Endothelial cell of umbilical vein (primary cell): ENCODE results near the gene PTPN2. TPM values are rescaled to one million over a fixed set of nuclear protein-coding genes. Genes with fewer than 3 reads are reported as not detected.

Source experiments
- BruUV-seq: library from RNA; stranded (reverse); fragments of 400-500 nt; replicated peaks from 2 replicates; lab custom pipeline; 2021; lab: Mats Ljungman, UMichigan
- CTCF ChIA-PET: fragments of 300-600, 350-600 bp; sonication (Branson Sonifier 250); formaldehyde crosslinking; loops from one replicate; lab custom pipeline; 2021; ENCODE audit warnings: antibody characterized with exemption, inconsistent platforms; lab: Charles Lee
- POLR2A ChIA-PET: fragments of 300-600, 350-600 bp; sonication (Branson Sonifier 250); formaldehyde crosslinking; loops from one replicate; lab custom pipeline; 2021; ENCODE audit warnings: antibody characterized with exemption, inconsistent platforms; lab: Charles Lee
- DNase-seq: peaks from one replicate; pipeline ENCODE4 v3.0.0-alpha.2; 2011; ENCODE audit warnings: low read depth, low spot score
- FAIRE-seq: peaks from 2 replicates; lab custom pipeline; 2011; peaks lifted over from hg19 to GRCh38; lab: Jason Lieb, UNC
- H2AFZ ChIP-seq: 2 replicates; pipeline ENCODE4 v1.6.0; 2012; ENCODE audit warnings: low read depth, low read length, control low read depth, inconsistent platforms
- H3K27ac ChIP-seq: 2 replicates; pipeline ENCODE4 v1.5.1; 2011; ENCODE audit warnings: low read depth, mild to moderate bottlenecking, control low read depth, low read length, moderate library complexity; ENCODE audit not compliant: insufficient read depth
- H3K27me3 ChIP-seq, 2 experiments: 2 replicates each; pipeline versions ENCODE4 v1.6.0 to v1.6.1; 2011; ENCODE audit warnings: low read length in 2 of 2, mixed read lengths in 1 of 2; ENCODE audit not compliant: control insufficient read depth in 2 of 2, insufficient read depth in 2 of 2
- H3K36me3 ChIP-seq, 2 experiments: 2 replicates in 1 of 2; 3 replicates in 1 of 2; pipeline ENCODE4 v1.5.1; 2011; ENCODE audit warnings: low read length in 2 of 2, mild to moderate bottlenecking in 1 of 2, moderate library complexity in 1 of 2; ENCODE audit not compliant: control insufficient read depth in 2 of 2, insufficient read depth in 2 of 2; ENCODE audit errors: extremely low read depth in 1 of 2
- H3K4me1 ChIP-seq: 3 replicates; pipeline ENCODE4 v1.5.1; 2011; ENCODE audit warnings: mild to moderate bottlenecking, low read length; ENCODE audit not compliant: control insufficient read depth, insufficient read depth; ENCODE audit errors: extremely low read depth
- H3K4me2 ChIP-seq: 2 replicates; pipeline ENCODE4 v1.6.1; 2011; ENCODE audit warnings: low read length, control low read depth, mixed read lengths; ENCODE audit not compliant: insufficient read depth
- H3K4me3 ChIP-seq, 3 experiments: fragments of 200-600 bp in 1 of 3; sonication (generic), shearing (Covaris generic) in 1 of 3; replicated peaks in 1 of 3; 2 replicates each; pipeline ENCODE4 v1.5.1; 2011 to 2016; ENCODE audit warnings: control low read depth in 3 of 3, low read length in 3 of 3, mild to moderate bottlenecking in 2 of 3, inconsistent platforms in 1 of 3, low read depth in 1 of 3, moderate library complexity in 1 of 3; ENCODE audit not compliant: insufficient read depth in 1 of 3
- H3K79me2 ChIP-seq: 2 replicates; pipeline ENCODE4 v1.6.0; 2012; ENCODE audit warnings: low read length, inconsistent platforms; ENCODE audit not compliant: control insufficient read depth, insufficient read depth
- H3K9ac ChIP-seq: replicated peaks from 2 replicates; pipeline ENCODE3; 2011; ENCODE audit warnings: low read length, control low read depth; ENCODE audit not compliant: insufficient read depth; ENCODE audit errors: extremely low read depth
- H3K9me1 ChIP-seq: replicated peaks from 3 replicates; pipeline ENCODE4 v1.6.0; 2011; ENCODE audit warnings: mild to moderate bottlenecking, low read length; ENCODE audit not compliant: control insufficient read depth, insufficient read depth; ENCODE audit errors: extremely low read depth
- H3K9me3 ChIP-seq: replicated peaks from 2 replicates; pipeline ENCODE4 v1.5.1; 2012; ENCODE audit warnings: low read length, inconsistent platforms; ENCODE audit not compliant: control insufficient read depth, insufficient read depth
- H4K20me1 ChIP-seq: replicated peaks from 2 replicates; pipeline ENCODE3; 2011; ENCODE audit warnings: mild to moderate bottlenecking, low read length; ENCODE audit not compliant: control insufficient read depth, insufficient read depth; ENCODE audit errors: extremely low read depth
- FOS ChIP-seq: IDR thresholded peaks from 2 replicates; pipeline ENCODE4 v1.6.1; 2011; ENCODE audit warnings: mild to moderate bottlenecking, low read length, moderate library complexity, borderline replicate concordance; ENCODE audit not compliant: insufficient read depth
- GATA2 ChIP-seq: IDR thresholded peaks from 2 replicates; pipeline ENCODE4 v1.7.0; 2011; ENCODE audit warnings: low read depth, mild to moderate bottlenecking, moderate library complexity, mixed read lengths, low read length; ENCODE audit not compliant: insufficient read length, insufficient read depth
- MYC ChIP-seq: IDR thresholded peaks from one replicate; pipeline ENCODE4 v1.6.1; 2011; ENCODE audit warnings: mild to moderate bottlenecking, low read depth, low read length
- POLR2A ChIP-seq: IDR thresholded peaks from 2 replicates; pipeline ENCODE4 v1.6.1; 2012; ENCODE audit warnings: low read depth, mild to moderate bottlenecking, control low read depth, low read length
- POLR2AphosphoS5 ChIP-seq: IDR thresholded peaks from 2 replicates; pipeline ENCODE4 v1.6.1; 2012; ENCODE audit warnings: low read depth, mild to moderate bottlenecking, control low read depth, low read length, moderate library complexity; ENCODE audit not compliant: insufficient read depth
- dilution Hi-C: fragments of 300-500 bp; cut with MboI; formaldehyde crosslinking; loops from one replicate; pipeline ENCODE4 v1.15.0; 2019; ENCODE audit warnings: low sequenced_read_pairs; ENCODE audit not compliant: extremely low pct_ligation_motif_present
- intact Hi-C: fragments of 100-400 bp; cut with micrococcal nuclease; formaldehyde crosslinking; loops from one replicate; pipeline ENCODE4 v1.10.0; 2022
- polyA plus RNA-seq, 4 experiments: library from polyadenylated mRNA; depleted of rRNA in 3 of 4; stranded (reverse) in 3 of 4; unstranded in 1 of 4; fragments of >200 nt; gene quantifications; 2 replicates each; pipeline versions ENCODE4 v1.2.1 to v1.2.3, GENCODE V29; 2011 to 2012; ENCODE audit warnings: missing spikeins in 1 of 4
- total RNA-seq: library from RNA; stranded (reverse); gene quantifications from 2 replicates; pipeline ENCODE4 v1.2.3, GENCODE V29; 2021
- TF ChIP-seq, protein P1 (sequence below): IDR thresholded peaks from 2 replicates; pipeline ENCODE4 v1.6.1; 2011; ENCODE audit not compliant: insufficient read depth, insufficient read length
- TF ChIP-seq, protein P2 (sequence below), 2 donors: IDR thresholded peaks; 1 replicate in 1 of 2; 2 replicates in 1 of 2; pipeline ENCODE4 v1.5.1; 2011; ENCODE audit warnings: low read length in 2 of 2, mild to moderate bottlenecking in 2 of 2, moderate library complexity in 2 of 2, control low read depth in 1 of 2, inconsistent platforms in 1 of 2, low read depth in 1 of 2; ENCODE audit not compliant: insufficient read depth in 1 of 2; ENCODE audit errors: extremely low read depth in 1 of 2

Gene PTPN2
- total and polyA plus RNA-seq, 2 donors (not counting 3 experiments of a cell fraction or from before 2014, with no cell fraction given): 8.2 to 20.9 TPM

DNA sequence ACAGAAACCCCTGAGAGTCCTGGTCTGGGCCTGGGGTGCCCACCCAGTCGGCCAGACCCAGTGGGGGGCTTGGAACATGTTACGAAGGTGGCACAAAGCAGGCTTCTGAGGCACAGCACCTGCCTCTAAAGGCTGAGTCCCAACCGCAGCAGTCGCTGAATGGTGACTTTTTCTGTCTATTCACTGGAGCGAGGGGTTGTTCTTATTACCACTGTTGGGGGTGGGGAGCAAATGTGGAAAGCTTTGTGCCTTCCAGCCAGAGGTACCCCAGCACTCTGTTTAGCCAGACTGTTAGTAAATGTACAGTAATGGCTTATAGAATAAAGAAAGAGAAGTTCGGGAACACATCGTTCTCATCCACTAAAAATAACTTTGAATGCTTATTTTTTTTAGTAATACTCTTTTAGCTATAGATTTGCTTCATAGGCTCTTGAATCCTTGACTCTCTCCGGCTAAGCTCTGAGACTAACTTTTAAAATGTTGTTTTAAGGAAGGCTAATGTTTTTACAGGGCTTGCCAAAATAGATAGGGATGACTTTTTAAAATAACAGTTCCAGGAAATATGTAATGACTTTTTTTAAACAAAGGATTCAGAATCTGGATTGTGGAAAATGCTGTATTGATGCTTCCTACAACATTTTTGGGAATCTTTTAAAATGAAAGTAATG, 23.4 kb upstream of the PTPN2 start:
- CTCF ChIA-PET: interaction anchor here (1.0 to 2.3 kb wide), 6 partner anchors 8 to 178 kb away, joined by 3 to 9 read pairs (median 6); no protein-coding TSS in a partner anchor

More for the DNA sequence above, 23.4 kb upstream of the PTPN2 start:
- no peaks in the 10 kb centered on the region for H3K36me3 ChIP-seq
- FAIRE-seq (peak; percentile 84), DNase-seq (peak; percentile 61)
- H3K4me3 ChIP-seq: no peak overlapping the region
- no peaks in the 10 kb centered on the region for H3K9me1 ChIP-seq
- peak overlapping the region; percentile 74 for H3K4me2 ChIP-seq
- H3K79me2 ChIP-seq: no peaks in the 10 kb centered on the region
- POLR2A ChIA-PET: interaction anchor here (1.8 kb wide), 1 partner anchor 24 kb away, joined by 11 read pairs; the partner anchor contains the start of gene PTPN2
- H3K27ac ChIP-seq: no peak overlapping the region
- peaks cover 19 to 42% of the 10 kb centered on the region in 2 experiments for H3K27me3 ChIP-seq
- TF ChIP-seq, protein P1, sequence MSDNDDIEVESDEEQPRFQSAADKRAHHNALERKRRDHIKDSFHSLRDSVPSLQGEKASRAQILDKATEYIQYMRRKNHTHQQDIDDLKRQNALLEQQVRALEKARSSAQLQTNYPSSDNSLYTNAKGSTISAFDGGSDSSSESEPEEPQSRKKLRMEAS: no peak
- TF ChIP-seq POLR2A (no peak), MYC (no peak), POLR2AphosphoS5 (no peak), FOS (peak; percentile 18), GATA2 (peak; percentile 27)
- TF ChIP-seq, protein P2, sequence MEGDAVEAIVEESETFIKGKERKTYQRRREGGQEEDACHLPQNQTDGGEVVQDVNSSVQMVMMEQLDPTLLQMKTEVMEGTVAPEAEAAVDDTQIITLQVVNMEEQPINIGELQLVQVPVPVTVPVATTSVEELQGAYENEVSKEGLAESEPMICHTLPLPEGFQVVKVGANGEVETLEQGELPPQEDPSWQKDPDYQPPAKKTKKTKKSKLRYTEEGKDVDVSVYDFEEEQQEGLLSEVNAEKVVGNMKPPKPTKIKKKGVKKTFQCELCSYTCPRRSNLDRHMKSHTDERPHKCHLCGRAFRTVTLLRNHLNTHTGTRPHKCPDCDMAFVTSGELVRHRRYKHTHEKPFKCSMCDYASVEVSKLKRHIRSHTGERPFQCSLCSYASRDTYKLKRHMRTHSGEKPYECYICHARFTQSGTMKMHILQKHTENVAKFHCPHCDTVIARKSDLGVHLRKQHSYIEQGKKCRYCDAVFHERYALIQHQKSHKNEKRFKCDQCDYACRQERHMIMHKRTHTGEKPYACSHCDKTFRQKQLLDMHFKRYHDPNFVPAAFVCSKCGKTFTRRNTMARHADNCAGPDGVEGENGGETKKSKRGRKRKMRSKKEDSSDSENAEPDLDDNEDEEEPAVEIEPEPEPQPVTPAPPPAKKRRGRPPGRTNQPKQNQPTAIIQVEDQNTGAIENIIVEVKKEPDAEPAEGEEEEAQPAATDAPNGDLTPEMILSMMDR (IDR thresholded peaks at IDR 0.05; ENCODE audit: extremely low read depth in 1 of 2, insufficient read depth in 1 of 2, low read depth in 1 of 2, low read length in 2 of 2): no peak
- H4K20me1 ChIP-seq: no peaks in the 10 kb centered on the region
- intact Hi-C loops: no loop called here
- peaks cover 17% of the 10 kb centered on the region for H3K4me1 ChIP-seq
- no peak overlapping the region for H3K9ac ChIP-seq
- H2AFZ ChIP-seq: no peak overlapping the region
- no peaks in the 10 kb centered on the region for H3K9me3 ChIP-seq
- dilution Hi-C loops: no loop called here
- no TSS peak for BruUV-seq
